ENCODE data around the gene PDGFA. TPM values are rescaled to one million over a fixed set of nuclear protein-coding genes. Genes with fewer than 3 reads are reported as not detected.

PDGFA gene
- total RNA-seq, 4 donors from 2014 or later, result 60.2 to 123 (median 104) TPM

- Histone ChIP-seq H3K4me1 (peaks cover 0 to 7% (median 4%) of the 10 kb centered on the region in 4 donors), H3K36me3 (no peaks in the 10 kb centered on the region), H3K4me3 (no peak overlapping the region), H3K27ac (no peak overlapping the region), H3K9me3 (no peaks in the 10 kb centered on the region), H3K27me3 (peaks cover 36% of the 10 kb centered on the region)
- in situ Hi-C loops (cut with MboI; ENCODE audit: low pct_ligation_motif_present in 1 of 4, low pct_unique_long_range_greater_than_20kb in 1 of 4, low sequenced_read_pairs in 3 of 4) (no loop called here), intact Hi-C loops (cut with DNase I; ENCODE audit: low total_unique reads) (no loop called here)
- no peak for DNase-seq
- TF ChIP-seq POLR2A (IDR thresholded peaks at IDR 0.05) (no peak), EP300 (IDR thresholded peaks at IDR 0.05; ENCODE audit: low read depth) (no peak), POLR2AphosphoS5 (IDR thresholded peaks at IDR 0.05) (no peak)
- TF ChIP-seq, protein P1, sequence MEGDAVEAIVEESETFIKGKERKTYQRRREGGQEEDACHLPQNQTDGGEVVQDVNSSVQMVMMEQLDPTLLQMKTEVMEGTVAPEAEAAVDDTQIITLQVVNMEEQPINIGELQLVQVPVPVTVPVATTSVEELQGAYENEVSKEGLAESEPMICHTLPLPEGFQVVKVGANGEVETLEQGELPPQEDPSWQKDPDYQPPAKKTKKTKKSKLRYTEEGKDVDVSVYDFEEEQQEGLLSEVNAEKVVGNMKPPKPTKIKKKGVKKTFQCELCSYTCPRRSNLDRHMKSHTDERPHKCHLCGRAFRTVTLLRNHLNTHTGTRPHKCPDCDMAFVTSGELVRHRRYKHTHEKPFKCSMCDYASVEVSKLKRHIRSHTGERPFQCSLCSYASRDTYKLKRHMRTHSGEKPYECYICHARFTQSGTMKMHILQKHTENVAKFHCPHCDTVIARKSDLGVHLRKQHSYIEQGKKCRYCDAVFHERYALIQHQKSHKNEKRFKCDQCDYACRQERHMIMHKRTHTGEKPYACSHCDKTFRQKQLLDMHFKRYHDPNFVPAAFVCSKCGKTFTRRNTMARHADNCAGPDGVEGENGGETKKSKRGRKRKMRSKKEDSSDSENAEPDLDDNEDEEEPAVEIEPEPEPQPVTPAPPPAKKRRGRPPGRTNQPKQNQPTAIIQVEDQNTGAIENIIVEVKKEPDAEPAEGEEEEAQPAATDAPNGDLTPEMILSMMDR (IDR thresholded peaks at IDR 0.05), result no peak
- WGBS, 2 donors (ENCODE audit: low coverage in 1 of 2), result 84 to 85% methylated on average over 6 to 11 of the region's 11 CpGs
Measured at GRCh38 chr7:450036-450435, 69.6 kb downstream of the PDGFA start.

DNA sequence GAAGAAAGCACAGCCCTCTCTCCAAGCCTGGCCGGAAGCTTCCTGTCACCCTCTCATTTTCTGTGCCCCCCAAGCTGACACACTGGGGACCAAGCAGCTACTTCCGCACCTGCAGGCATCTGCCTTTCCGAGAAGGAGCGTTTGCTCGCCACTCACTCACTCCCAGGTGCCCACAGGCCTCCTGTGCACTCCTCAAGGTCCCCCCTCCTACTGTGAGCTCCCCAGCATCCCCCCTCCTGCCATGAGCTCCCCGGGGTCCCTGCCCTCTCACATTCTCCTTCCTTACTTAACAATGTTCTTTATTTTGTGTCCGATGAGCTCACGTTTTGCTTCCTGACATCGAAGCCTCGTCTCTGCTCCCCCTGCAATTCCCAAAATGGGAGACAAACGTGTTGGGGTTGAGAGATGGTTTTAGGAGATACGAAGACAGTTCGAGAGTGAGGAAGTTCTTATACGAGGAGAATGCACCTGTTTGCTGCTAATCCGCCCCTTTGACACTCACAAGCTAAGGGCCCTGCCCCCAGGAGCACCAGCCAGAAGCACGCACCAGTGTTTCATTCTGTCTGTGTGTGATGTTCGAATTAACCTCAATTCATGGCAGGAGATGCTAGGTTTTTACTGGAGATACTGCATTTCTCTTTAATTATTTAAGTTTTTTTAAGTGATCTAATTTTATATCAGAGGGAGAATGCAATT, 70.2 kb downstream of the PDGFA start:
- H3K9me3 ChIP-seq, result no peaks in the 10 kb centered on the region
- in situ Hi-C loops (cut with MboI; ENCODE audit: low pct_ligation_motif_present in 1 of 4, low pct_unique_long_range_greater_than_20kb in 1 of 4, low sequenced_read_pairs in 3 of 4) (no loop called here), intact Hi-C loops (cut with DNase I; ENCODE audit: low total_unique reads) (no loop called here)
- no peak for TF ChIP-seq POLR2AphosphoS5 (IDR thresholded peaks at IDR 0.05)
- no peak for TF ChIP-seq POLR2A (IDR thresholded peaks at IDR 0.05)
- TF ChIP-seq, protein P1 (IDR thresholded peaks at IDR 0.05), result no peak
- TF ChIP-seq EP300 (IDR thresholded peaks at IDR 0.05; ENCODE audit: low read depth), result no peak
- WGBS, 2 donors (ENCODE audit: low coverage in 1 of 2), result 78 to 79% methylated on average over 17 of the region's 17 CpGs
- H3K4me3 ChIP-seq, result no peak overlapping the region
- H3K36me3 ChIP-seq, result no peaks in the 10 kb centered on the region
- peaks cover 36% of the 10 kb centered on the region for H3K27me3 ChIP-seq
- no peak overlapping the region for H3K27ac ChIP-seq
- no peak for DNase-seq
- H3K4me1 ChIP-seq, result peaks cover 0 to 7% (median 4%) of the 10 kb centered on the region in 4 donors

DNA sequence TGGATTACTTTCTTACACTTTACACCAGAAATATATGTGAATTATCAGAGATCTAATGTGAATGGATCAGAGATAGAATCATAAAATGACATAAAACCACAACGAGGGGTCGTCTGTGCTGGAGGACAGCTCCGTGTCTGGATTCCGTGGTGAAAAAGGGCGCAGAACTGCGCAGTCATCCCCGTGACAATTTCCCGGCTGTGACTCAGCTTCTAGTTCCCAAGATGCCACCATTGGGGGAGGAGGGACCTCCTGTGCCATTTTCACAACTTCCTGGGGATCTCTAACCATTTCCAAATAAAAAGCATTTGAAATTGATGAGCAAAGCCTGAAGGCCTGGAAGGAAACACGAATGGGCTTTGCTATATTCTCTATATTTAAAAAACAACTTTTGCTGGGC, 72.1 kb downstream of the PDGFA start:
- TF ChIP-seq, protein P1 (IDR thresholded peaks at IDR 0.05), result no peak
- TF ChIP-seq EP300 (IDR thresholded peaks at IDR 0.05; ENCODE audit: low read depth), result no peak
- TF ChIP-seq POLR2AphosphoS5 (IDR thresholded peaks at IDR 0.05), result no peak
- no peak for TF ChIP-seq POLR2A (IDR thresholded peaks at IDR 0.05)
- Histone ChIP-seq H3K4me1 (peaks cover 0 to 7% (median 4%) of the 10 kb centered on the region in 4 donors), H3K9me3 (no peaks in the 10 kb centered on the region), H3K27ac (no peak overlapping the region), H3K27me3 (peaks cover 23% of the 10 kb centered on the region), H3K4me3 (no peak overlapping the region), H3K36me3 (no peaks in the 10 kb centered on the region)
- 86 to 87% methylated on average over 9 of the region's 9 CpGs for WGBS, 2 donors (ENCODE audit: low coverage in 1 of 2)
- intact Hi-C loops (cut with DNase I; ENCODE audit: low total_unique reads), result no loop called here
- no peak for DNase-seq
- in situ Hi-C loops (cut with MboI; ENCODE audit: low pct_ligation_motif_present in 1 of 4, low pct_unique_long_range_greater_than_20kb in 1 of 4, low sequenced_read_pairs in 3 of 4), result no loop called here

Other genes with a start within 250 kb of the PDGFA start
- gene FOXL3, start 229.7 kb downstream of the PDGFA start, total RNA-seq, result not detected
- gene DNAAF5, start 206.9 kb upstream of the PDGFA start, total RNA-seq, result 10 to 100 TPM; 20.5 to 97.3 (median 34.6) TPM
- 10 to 100 TPM; 15.7 to 53.9 (median 16.9) TPM for gene PRKAR1B, start 207.4 kb upstream of the PDGFA start, total RNA-seq